ENCODE measurements around the gene SMURF2.
A peak's percentile ranks its signal among the peaks of the same experiment; 100 is the strongest.

GRCh38 chr17:64682261-64683181 is 20.4 kb upstream of the SMURF2 start:
- TF ChIP-seq TFCP2L1 (CRISPR knock-in tag; IDR thresholded peaks at IDR 0.05) (no peak), RAD21 (conservative IDR thresholded peaks at IDR 0.05 in 1 of 2, IDR thresholded peaks at IDR 0.05 in 1 of 2) (peak in 1 of 2 experiments; percentile 14; a peak in 1 of 5 replicates), POLR2A (IDR thresholded peaks at IDR 0.05; ENCODE audit: low read length) (no peak), CTCF (IDR thresholded peaks at IDR 0.05) (no peak), MAX (IDR thresholded peaks at IDR 0.05) (peak; percentile 48)
- TF ChIP-seq, protein P1, sequence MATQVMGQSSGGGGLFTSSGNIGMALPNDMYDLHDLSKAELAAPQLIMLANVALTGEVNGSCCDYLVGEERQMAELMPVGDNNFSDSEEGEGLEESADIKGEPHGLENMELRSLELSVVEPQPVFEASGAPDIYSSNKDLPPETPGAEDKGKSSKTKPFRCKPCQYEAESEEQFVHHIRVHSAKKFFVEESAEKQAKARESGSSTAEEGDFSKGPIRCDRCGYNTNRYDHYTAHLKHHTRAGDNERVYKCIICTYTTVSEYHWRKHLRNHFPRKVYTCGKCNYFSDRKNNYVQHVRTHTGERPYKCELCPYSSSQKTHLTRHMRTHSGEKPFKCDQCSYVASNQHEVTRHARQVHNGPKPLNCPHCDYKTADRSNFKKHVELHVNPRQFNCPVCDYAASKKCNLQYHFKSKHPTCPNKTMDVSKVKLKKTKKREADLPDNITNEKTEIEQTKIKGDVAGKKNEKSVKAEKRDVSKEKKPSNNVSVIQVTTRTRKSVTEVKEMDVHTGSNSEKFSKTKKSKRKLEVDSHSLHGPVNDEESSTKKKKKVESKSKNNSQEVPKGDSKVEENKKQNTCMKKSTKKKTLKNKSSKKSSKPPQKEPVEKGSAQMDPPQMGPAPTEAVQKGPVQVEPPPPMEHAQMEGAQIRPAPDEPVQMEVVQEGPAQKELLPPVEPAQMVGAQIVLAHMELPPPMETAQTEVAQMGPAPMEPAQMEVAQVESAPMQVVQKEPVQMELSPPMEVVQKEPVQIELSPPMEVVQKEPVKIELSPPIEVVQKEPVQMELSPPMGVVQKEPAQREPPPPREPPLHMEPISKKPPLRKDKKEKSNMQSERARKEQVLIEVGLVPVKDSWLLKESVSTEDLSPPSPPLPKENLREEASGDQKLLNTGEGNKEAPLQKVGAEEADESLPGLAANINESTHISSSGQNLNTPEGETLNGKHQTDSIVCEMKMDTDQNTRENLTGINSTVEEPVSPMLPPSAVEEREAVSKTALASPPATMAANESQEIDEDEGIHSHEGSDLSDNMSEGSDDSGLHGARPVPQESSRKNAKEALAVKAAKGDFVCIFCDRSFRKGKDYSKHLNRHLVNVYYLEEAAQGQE (IDR thresholded peaks at IDR 0.05) = no peak
